PFSK-1 (cell line): ENCODE results near the gene GLCCI1.

Experiments used
- FOXP2 ChIP-seq: optimal IDR thresholded peaks from 2 replicates; pipeline ENCODE3; 2011; ENCODE audit warnings: borderline replicate concordance, control low read depth, inconsistent platforms; ENCODE audit not compliant: insufficient read depth; ENCODE audit errors: extremely low read length, extremely low read depth
- POLR2AphosphoS5 ChIP-seq: IDR thresholded peaks from 2 replicates; pipeline ENCODE4 v1.6.1; 2012; ENCODE audit warnings: low read depth, mild to moderate bottlenecking, control low read depth, low read length, moderate library complexity
- SIN3A ChIP-seq: IDR thresholded peaks from 2 replicates; pipeline ENCODE4 v1.6.1; 2012; ENCODE audit warnings: mild to moderate bottlenecking, low read length, moderate library complexity, borderline replicate concordance; ENCODE audit not compliant: insufficient read depth
- TAF1 ChIP-seq: IDR thresholded peaks from 2 replicates; pipeline ENCODE4 v1.6.1; 2012; ENCODE audit warnings: low read length, control low read depth, borderline replicate concordance; ENCODE audit not compliant: insufficient read depth
- TF ChIP-seq, protein P1 (sequence below), 2 experiments: IDR thresholded peaks; 2 replicates each; pipeline versions ENCODE4 v1.6.1 to v1.8.0; 2011 to 2012; ENCODE audit warnings: low read depth in 2 of 2, low read length in 2 of 2, control low read depth in 1 of 2, inconsistent platforms in 1 of 2, mild to moderate bottlenecking in 1 of 2, moderate library complexity in 1 of 2; ENCODE audit not compliant: insufficient read depth in 1 of 2

The GLCCI1 gene

GRCh38 chr7:7978860-7979259 lies 10.3 kb downstream of the GLCCI1 start:
- TF ChIP-seq FOXP2 (no peak), TAF1 (no peak), POLR2AphosphoS5 (no peak), SIN3A (no peak)
- TF ChIP-seq, protein P1, sequence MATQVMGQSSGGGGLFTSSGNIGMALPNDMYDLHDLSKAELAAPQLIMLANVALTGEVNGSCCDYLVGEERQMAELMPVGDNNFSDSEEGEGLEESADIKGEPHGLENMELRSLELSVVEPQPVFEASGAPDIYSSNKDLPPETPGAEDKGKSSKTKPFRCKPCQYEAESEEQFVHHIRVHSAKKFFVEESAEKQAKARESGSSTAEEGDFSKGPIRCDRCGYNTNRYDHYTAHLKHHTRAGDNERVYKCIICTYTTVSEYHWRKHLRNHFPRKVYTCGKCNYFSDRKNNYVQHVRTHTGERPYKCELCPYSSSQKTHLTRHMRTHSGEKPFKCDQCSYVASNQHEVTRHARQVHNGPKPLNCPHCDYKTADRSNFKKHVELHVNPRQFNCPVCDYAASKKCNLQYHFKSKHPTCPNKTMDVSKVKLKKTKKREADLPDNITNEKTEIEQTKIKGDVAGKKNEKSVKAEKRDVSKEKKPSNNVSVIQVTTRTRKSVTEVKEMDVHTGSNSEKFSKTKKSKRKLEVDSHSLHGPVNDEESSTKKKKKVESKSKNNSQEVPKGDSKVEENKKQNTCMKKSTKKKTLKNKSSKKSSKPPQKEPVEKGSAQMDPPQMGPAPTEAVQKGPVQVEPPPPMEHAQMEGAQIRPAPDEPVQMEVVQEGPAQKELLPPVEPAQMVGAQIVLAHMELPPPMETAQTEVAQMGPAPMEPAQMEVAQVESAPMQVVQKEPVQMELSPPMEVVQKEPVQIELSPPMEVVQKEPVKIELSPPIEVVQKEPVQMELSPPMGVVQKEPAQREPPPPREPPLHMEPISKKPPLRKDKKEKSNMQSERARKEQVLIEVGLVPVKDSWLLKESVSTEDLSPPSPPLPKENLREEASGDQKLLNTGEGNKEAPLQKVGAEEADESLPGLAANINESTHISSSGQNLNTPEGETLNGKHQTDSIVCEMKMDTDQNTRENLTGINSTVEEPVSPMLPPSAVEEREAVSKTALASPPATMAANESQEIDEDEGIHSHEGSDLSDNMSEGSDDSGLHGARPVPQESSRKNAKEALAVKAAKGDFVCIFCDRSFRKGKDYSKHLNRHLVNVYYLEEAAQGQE (IDR thresholded peaks at IDR 0.05; ENCODE audit: insufficient read depth in 1 of 2, low read depth in 2 of 2, low read length in 2 of 2), result no peak

- TF ChIP-seq, protein P1 (IDR thresholded peaks at IDR 0.05; ENCODE audit: insufficient read depth in 1 of 2, low read depth in 2 of 2, low read length in 2 of 2), result no peak
- no peak for TF ChIP-seq POLR2AphosphoS5
- no peak for TF ChIP-seq SIN3A
- no peak for TF ChIP-seq FOXP2
- TF ChIP-seq TAF1, result no peak
Measured at GRCh38 chr7:7979558-7979957, 11.0 kb downstream of the GLCCI1 start.

DNA sequence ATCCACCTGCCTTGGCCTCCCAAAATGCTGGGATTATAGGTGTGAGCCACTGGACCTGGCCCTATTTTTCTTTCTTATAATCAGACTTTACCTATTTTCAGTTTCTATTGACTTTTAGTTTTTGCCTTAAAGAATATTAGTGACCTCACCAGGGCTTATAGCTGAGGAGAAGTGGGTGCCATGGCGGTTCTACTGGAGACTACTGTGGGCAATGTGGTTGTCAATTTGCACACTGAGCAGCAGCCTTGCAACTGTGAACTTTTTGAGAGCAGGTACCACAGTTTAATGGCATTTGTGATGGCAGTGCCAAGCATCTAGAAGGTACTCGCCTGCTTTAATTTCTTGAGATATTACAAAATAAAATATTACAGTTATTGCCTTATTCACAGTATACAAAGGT lies 11.5 kb downstream of the GLCCI1 start:
- TF ChIP-seq, protein P1 (IDR thresholded peaks at IDR 0.05; ENCODE audit: insufficient read depth in 1 of 2, low read depth in 2 of 2, low read length in 2 of 2), result no peak
- no peak for TF ChIP-seq TAF1
- TF ChIP-seq FOXP2, result no peak
- no peak for TF ChIP-seq POLR2AphosphoS5
- no peak for TF ChIP-seq SIN3A

DNA sequence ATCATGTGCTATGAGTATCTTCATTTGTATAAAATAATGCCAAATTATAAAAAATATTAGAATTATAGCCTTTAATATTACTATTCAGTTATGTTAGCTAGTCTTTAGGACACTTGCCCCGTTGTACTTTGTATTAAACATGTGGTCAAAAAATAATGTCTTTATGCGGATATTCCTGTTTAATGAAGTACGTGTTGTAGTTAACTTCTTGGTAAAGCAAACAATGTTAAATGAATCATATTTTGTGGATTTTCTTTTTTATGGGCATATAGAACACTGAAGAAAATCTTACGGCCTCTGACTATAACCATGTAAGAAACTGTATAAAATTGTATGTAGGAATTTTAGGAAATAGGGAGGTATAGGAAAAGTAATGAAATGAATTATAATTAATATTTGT lies 14.3 kb downstream of the GLCCI1 start:
- TF ChIP-seq, protein P1 (IDR thresholded peaks at IDR 0.05; ENCODE audit: insufficient read depth in 1 of 2, low read depth in 2 of 2, low read length in 2 of 2), result no peak
- no peak for TF ChIP-seq TAF1
- no peak for TF ChIP-seq POLR2AphosphoS5
- TF ChIP-seq FOXP2, result no peak
- no peak for TF ChIP-seq SIN3A

DNA sequence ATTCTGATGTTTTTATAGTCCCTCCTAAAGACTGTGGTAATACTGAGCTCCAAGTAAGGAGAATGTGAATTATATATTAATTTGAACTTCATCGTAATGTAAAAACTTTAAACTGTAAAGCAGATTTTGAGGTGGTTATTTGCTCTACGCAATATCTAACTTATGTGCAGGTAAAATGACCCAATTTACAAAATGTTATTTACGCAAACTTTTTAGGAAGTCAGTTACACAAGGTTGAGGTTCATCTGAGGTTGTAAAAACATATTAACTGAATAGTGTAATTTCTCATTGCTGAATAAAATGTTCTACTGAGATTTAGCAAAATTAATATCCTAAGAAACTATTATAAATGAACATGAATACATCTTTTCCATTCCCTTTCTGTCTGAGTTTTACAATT lies 15.8 kb downstream of the GLCCI1 start:
- TF ChIP-seq SIN3A (no peak), FOXP2 (no peak), TAF1 (no peak), POLR2AphosphoS5 (no peak)
- TF ChIP-seq, protein P1 (IDR thresholded peaks at IDR 0.05; ENCODE audit: insufficient read depth in 1 of 2, low read depth in 2 of 2, low read length in 2 of 2), result no peak
